ENCODE data around the gene VAMP2. TPM values are rescaled to one million over a fixed set of nuclear protein-coding genes. Genes with fewer than 3 reads are reported as not detected.
A peak's percentile ranks its signal among the peaks of the same experiment; 100 is the strongest.

Gene VAMP2
- total RNA-seq, 1 experiment from 2014 or later: 35.1 TPM

DNA sequence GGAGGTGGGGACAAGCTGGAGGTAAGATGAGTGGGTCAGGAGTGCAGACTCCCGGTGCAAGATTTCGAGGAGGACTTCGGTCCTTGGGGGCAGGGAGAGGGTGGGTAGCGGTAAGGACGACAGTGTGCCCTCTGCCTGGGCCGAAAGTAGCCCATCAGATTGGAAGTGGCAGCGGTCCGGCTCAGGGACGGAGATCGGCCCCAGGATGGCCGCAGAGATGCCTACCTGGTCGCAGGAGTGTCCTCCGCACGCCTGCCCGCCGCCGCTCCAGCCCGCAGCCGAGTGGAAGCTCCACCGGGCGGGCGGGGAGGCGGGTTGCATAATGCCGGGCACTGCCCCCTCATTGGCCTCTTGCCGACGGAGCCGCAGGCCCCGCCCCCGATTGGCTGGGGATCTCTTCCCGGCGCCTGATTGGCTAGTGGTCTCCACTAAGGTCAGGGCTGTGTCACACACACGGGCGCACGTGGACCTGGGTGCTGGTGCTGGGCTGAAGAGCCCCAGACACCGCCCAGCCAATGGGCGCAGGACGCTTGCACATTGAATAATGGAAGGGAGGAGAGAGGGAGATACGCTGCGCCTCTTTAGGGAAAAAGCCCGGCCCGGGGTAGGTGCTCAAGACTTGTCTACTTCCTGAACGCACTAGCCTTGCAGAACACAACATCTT, 10.5 kb downstream of the VAMP2 start, which contains the start of gene PER1:
PER1 (minus strand) TSS at position 293 of the 664 bp plus-strand sequence. CDS start 1,698 bp downstream, outside the sequence.
- peak; percentile 68 to 97 for DNase-seq
- H3K36me3 ChIP-seq (ENCODE audit: low read depth): no peaks in the 10 kb centered on the region
- H3K27ac ChIP-seq: no peak within 1 kb of the TSS
- TF ChIP-seq, protein P1, sequence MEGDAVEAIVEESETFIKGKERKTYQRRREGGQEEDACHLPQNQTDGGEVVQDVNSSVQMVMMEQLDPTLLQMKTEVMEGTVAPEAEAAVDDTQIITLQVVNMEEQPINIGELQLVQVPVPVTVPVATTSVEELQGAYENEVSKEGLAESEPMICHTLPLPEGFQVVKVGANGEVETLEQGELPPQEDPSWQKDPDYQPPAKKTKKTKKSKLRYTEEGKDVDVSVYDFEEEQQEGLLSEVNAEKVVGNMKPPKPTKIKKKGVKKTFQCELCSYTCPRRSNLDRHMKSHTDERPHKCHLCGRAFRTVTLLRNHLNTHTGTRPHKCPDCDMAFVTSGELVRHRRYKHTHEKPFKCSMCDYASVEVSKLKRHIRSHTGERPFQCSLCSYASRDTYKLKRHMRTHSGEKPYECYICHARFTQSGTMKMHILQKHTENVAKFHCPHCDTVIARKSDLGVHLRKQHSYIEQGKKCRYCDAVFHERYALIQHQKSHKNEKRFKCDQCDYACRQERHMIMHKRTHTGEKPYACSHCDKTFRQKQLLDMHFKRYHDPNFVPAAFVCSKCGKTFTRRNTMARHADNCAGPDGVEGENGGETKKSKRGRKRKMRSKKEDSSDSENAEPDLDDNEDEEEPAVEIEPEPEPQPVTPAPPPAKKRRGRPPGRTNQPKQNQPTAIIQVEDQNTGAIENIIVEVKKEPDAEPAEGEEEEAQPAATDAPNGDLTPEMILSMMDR (conservative IDR thresholded peaks at IDR 0.05): no peak
- TF ChIP-seq EZH2 (IDR thresholded peaks at IDR 0.05; ENCODE audit: low read depth): no peak
- ChIA-PET CTCF (no interaction called here), POLR2A (ENCODE audit: unreplicated experiment) (interaction anchor here (0.6 to 0.9 kb wide), 2 partner anchors 38 to 382 kb away, joined by 4 to 8 read pairs; no protein-coding TSS in a partner anchor)
- no peaks in the 10 kb centered on the region; the same call in 1 of the 2 replicates for H4K20me1 ChIP-seq (ENCODE audit: insufficient read depth)
- H3K4me1 ChIP-seq (replicated peaks; ENCODE audit: insufficient read depth): peaks cover 25% of the 10 kb centered on the region
- BruUV-seq (replicated peaks): no TSS peak
- H3K9me3 ChIP-seq (ENCODE audit: insufficient read depth, low read depth): no peaks in the 10 kb centered on the region
- peak within 1 kb of the TSS; percentile 85 for H3K4me2 ChIP-seq
- no peaks in the 10 kb centered on the region for H3K9me2 ChIP-seq (ENCODE audit: insufficient read depth)
- no peaks in the 10 kb centered on the region for H3K27me3 ChIP-seq (ENCODE audit: insufficient read depth, low read depth)
- peak within 1 kb of the TSS; percentile 74 for H2AFZ ChIP-seq
- intact Hi-C loops (cut with micrococcal nuclease; ENCODE audit: unreplicated experiment): no loop called here
- peak within 1 kb of the TSS; percentile 60; the same call in 1 of the 2 replicates for H3K4me3 ChIP-seq
- 0 out of 2 replicates have a peak, but pooled peaks cover 6% of the 10 kb centered on the region for H3K79me2 ChIP-seq (ENCODE audit: low read depth)
- H3F3A ChIP-seq (ENCODE audit: insufficient read depth, low read depth): peaks cover 15% of the 10 kb centered on the region; the same call in 1 of the 2 replicates

DNA sequence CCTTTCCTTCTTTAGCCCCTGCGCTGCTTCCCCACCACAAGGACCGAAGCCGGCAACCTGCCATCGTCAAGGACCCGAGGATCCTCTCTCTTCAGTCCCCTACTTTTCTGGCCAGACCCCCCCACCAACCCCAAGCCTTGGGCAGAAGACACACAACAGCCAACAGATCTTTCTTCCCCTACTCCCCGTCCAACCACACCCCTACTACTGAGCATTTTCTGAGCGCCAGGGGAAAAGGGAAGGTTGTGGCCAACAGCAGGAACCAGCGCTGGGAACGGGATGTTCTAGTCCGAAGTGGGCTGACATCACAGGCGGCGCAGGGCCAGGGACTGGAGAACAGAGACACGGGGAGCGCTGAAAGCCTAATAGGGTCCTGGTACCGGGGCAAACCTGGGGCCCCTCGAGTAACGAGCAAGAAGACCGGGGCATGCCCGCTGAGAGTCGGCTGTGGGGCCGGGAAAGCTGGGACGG, 11.1 kb downstream of the VAMP2 start:
- Histone ChIP-seq H3K27me3 (ENCODE audit: insufficient read depth, low read depth) (no peaks in the 10 kb centered on the region), H3F3A (ENCODE audit: insufficient read depth, low read depth) (peaks cover 15% of the 10 kb centered on the region; the same call in 1 of the 2 replicates), H3K9me2 (ENCODE audit: insufficient read depth) (no peaks in the 10 kb centered on the region), H3K36me3 (ENCODE audit: low read depth) (no peaks in the 10 kb centered on the region), H4K20me1 (ENCODE audit: insufficient read depth) (no peaks in the 10 kb centered on the region; the same call in 1 of the 2 replicates), H2AFZ (peak overlapping the region; percentile 74), H3K4me3 (peak overlapping the region; percentile 60; the same call in 1 of the 2 replicates), H3K4me1 (replicated peaks; ENCODE audit: insufficient read depth) (peaks cover 25% of the 10 kb centered on the region), H3K4me2 (peak overlapping the region; percentile 85), H3K27ac (no peak overlapping the region), H3K9me3 (ENCODE audit: insufficient read depth, low read depth) (no peaks in the 10 kb centered on the region), H3K79me2 (ENCODE audit: low read depth) (0 out of 2 replicates have a peak, but pooled peaks cover 6% of the 10 kb centered on the region)
- no peak for DNase-seq
- intact Hi-C loops (cut with micrococcal nuclease; ENCODE audit: unreplicated experiment): no loop called here
- TSS peak; percentile 88 for BruUV-seq (replicated peaks)
- ChIA-PET CTCF (interaction anchor here (0.6 kb wide), 1 partner anchor 13 kb away, joined by 3 read pairs; no protein-coding TSS in a partner anchor), POLR2A (ENCODE audit: unreplicated experiment) (interaction anchor here (0.6 to 0.9 kb wide), 2 partner anchors 39 to 382 kb away, joined by 4 to 8 read pairs; no protein-coding TSS in a partner anchor)
- TF ChIP-seq, protein P1 (conservative IDR thresholded peaks at IDR 0.05): no peak
- no peak for TF ChIP-seq EZH2 (IDR thresholded peaks at IDR 0.05; ENCODE audit: low read depth)

DNA sequence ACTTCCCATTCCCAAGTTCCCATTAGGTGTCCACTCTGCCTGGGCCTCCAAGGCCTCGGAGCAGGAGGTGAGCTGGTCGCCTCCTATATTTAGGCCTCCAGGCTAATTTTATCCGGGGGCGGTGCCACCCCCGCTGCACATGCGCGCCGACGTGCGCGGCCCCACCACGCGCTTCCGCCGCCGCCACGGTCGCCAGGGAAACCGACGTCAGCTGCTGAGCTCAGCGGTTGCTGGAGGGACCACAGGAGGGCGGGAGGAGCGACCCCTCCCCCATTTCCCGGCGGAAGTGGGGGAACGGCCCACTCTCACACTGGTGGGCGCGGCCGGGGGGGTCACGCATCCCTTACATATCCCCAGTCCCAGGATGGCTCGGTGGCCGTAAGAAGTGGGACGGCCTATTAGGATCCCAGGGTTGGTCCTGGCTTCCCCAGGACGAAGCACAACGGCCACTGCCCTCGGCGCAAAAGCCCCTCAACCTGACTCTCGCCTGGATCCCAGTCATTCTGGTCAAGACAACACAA, 11.6 kb downstream of the VAMP2 start:
- Histone ChIP-seq H3K79me2 (ENCODE audit: low read depth) (0 out of 2 replicates have a peak, but pooled peaks cover 6% of the 10 kb centered on the region), H3K4me3 (peak overlapping the region; percentile 60; the same call in 1 of the 2 replicates), H3K4me1 (replicated peaks; ENCODE audit: insufficient read depth) (peaks cover 25% of the 10 kb centered on the region), H3K9me3 (ENCODE audit: insufficient read depth, low read depth) (no peaks in the 10 kb centered on the region), H3K4me2 (peak overlapping the region; percentile 85), H3K27me3 (ENCODE audit: insufficient read depth, low read depth) (no peaks in the 10 kb centered on the region), H4K20me1 (ENCODE audit: insufficient read depth) (no peaks in the 10 kb centered on the region; the same call in 1 of the 2 replicates), H3K36me3 (ENCODE audit: low read depth) (no peaks in the 10 kb centered on the region), H3K9me2 (ENCODE audit: insufficient read depth) (no peaks in the 10 kb centered on the region), H3F3A (ENCODE audit: insufficient read depth, low read depth) (peaks cover 15% of the 10 kb centered on the region; the same call in 1 of the 2 replicates), H3K27ac (no peak overlapping the region), H2AFZ (no peak overlapping the region)
- BruUV-seq (replicated peaks): no TSS peak
- POLR2A ChIA-PET (ENCODE audit: unreplicated experiment): interaction anchor here (0.6 to 0.7 kb wide), 3 partner anchors 72 to 383 kb away, joined by 5 to 8 read pairs (median 5); no protein-coding TSS in a partner anchor
- DNase-seq: peak in 1 of 2 experiments; percentile 82
- intact Hi-C loops (cut with micrococcal nuclease; ENCODE audit: unreplicated experiment): no loop called here
- CTCF ChIA-PET: interaction anchor here (0.6 kb wide), 2 partner anchors 13 to 667 kb away, joined by 3 to 4 read pairs; partner anchors contain the start of gene POLR2A
- TF ChIP-seq EZH2 (IDR thresholded peaks at IDR 0.05; ENCODE audit: low read depth): no peak
- TF ChIP-seq, protein P1 (conservative IDR thresholded peaks at IDR 0.05): no peak

All from PC-9 (cell line).